HG02870 (cell line): ENCODE data around the gene SERP1.

Experiments
- ATAC-seq: cut with Tn5 transposase; IDR thresholded peaks from one replicate; pipeline ENCODE4 v1.9.1; 2021; ENCODE audit warnings: mild to moderate bottlenecking, moderate library complexity; ENCODE audit not compliant: unreplicated experiment

SERP1 gene

DNA sequence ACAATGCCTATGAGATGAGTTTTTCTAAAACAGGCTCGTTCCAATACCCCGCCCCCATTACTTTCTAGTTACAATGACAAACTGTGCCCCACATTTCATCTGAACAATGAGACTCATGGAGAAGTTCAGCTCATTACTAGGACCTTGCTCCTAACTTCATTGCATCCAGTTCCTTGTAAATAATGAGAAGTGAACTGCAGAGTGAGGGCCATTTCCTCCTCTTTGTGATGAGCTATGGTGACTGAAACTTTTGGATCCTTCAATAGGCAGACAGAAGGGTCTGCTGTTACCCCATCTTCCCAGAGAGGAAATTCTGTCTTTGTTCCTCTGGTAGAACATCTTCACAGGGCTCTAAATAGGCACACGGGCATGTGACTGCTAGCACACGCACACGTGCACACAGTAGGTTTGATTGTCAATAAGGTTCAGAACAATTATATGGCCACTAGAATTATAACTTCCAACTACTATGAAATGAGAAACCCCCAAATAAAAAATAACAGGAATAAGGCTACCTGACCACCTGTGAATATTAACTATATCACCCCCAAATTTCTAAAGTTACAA lies 51.8 kb downstream of the SERP1 start:
- no peak for ATAC-seq
